Dedifferentiated amniotic fluid mesenchymal stem cell (primary cell): ENCODE measurements around the gene SBNO1.
"Not testable (repeated sequence)": the region's sequence is repeated elsewhere in the genome, so short reads cannot be mapped to it uniquely, and the experiment has no call there.

Experiments
- DNase-seq: peaks from one replicate; pipeline ENCODE4 v3.0.0-alpha.2; 2016; ENCODE audit errors: extremely low spot score

The SBNO1 gene

DNA sequence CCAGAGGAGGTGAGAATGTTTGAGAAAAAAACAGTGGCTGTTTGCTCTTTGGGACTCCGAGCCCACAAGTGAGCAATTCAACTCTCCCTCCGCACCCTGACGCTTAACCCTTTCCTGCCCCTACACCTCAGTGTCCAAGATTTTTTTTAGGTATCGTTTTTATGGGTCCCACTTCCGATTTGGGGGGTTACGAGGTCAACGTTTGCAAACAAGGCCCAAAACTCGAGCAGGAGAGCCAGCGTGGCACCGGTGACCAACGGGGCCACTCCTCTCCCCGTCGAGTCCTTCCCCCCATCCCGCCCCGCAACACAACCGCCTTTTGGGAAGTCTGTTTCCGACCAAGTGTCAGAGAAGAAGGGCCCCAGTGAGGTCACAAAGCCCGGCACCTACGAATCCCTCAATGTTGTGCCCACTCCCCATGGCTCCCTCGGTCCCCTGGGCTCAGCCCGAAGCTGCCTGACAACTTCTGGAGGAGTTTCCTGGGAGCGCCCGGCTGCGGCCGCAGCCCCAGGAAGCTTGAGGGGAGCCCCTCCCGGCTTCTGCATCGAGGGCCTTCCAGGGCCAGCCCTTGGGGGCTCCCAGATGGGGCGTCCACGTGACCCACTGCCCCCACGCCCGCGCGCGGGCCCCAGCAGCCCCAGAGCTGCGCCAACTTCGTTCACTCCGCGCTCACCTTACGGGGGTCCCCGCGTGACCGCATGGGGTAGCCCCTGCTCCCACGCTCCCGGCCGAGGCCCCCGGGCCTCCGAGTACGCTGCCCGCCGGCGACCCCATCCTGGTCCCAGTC, 94.2 kb downstream of the SBNO1 start:
- DNase-seq: no peak

DNA sequence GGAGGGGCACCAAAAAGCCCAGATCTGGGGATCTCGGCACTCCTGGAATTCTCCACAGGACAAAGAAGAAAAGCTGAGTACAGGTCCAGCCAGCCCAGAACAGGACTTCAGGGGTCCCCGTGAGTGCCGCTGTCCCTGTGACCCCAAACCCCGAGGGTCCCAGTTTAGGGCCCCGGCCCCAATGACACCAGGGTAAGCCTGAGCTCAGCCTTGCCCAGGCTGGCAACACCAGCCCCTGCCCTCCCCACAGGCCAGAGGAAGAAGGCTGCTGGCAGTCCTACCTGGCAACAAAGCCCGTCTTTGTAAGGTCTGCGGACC, 94.8 kb downstream of the SBNO1 start:
- DNase-seq: no peak

DNA sequence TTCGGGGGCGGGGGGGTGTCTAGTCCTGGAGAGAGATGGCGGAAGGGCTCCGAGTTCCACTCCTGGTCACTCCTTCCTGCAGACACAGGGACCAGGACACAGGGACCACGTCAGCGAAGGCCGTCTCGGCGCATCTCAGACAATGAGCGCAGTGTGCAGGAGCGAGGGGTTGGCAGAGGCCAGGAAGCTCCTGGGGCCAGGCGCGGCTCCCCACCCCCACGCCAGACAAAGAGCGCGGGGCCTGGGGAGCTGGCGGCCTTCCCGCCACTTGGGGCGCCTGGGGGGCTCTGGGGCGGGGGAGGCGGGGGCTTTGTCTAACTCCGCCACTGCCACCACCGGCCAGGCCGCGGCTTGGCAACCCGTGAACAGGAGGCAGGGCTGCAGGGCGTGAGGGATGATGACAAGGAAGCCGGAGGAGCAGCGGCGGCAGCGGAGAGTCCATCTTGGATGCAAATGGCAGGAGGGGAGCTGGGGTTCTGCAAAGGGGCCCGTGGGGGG, 95.2 kb downstream of the SBNO1 start:
- peak; percentile 46 for DNase-seq

DNA sequence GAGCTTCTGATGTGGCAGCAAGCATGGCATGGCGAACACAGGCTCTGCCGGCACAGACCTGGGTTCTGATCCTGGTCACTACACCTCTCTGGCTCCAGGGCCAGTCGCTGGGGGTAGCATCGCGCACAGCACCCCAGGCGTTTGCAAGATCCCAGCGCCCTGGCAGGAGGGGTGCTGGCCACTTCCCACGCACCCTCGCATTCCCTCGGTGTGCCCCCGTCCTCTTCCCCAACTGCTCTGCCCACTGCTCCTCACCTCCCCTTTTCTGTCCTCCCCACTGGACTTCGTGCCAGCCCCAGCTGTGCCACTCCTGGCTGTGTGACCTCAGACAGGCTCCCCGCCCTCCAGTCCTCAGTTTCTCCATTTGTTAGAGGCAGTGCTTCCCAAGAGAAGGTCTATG, 95.8 kb downstream of the SBNO1 start:
- DNase-seq: no peak

DNA sequence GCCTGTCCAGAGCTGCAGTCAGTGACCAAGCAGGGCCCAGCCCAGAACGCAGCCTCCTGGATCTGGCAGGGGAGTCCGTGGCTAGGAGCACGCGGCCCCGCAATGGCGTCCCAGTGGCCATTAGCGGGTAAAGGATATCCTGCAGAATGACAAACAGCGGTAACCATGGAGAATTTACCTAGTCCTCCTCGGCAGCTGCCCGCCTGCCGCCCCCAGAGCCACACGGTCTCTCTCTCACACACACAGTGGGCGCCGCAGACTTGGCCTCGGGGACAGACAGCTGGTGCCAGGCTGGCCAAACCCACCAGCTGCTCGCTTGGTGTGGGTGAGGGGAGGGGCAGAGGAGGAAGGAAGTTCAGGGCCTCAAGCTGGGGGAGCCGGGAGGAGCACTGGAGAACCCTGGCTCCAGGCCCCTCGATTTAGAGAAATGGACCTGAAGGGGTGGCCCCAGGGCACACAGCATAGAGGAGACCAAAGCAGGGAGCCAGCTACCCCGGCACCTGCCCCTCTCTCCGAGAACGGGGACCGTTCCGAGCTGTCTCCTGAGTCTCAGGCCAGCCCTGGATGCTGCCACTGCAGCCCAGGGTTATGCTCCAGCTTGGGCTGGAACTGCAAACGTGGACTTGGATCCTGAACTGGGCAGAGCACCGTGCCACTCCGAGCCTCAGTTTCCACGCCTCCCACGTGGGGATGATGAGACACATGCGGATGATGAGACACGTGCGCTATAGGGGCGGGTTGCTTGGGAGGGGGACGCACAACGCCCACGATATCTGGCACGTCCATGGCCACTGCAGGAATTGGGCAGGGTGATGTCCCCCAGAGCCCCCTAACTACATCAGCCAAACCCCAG, 96.4 kb downstream of the SBNO1 start:
- no peak for DNase-seq

DNA sequence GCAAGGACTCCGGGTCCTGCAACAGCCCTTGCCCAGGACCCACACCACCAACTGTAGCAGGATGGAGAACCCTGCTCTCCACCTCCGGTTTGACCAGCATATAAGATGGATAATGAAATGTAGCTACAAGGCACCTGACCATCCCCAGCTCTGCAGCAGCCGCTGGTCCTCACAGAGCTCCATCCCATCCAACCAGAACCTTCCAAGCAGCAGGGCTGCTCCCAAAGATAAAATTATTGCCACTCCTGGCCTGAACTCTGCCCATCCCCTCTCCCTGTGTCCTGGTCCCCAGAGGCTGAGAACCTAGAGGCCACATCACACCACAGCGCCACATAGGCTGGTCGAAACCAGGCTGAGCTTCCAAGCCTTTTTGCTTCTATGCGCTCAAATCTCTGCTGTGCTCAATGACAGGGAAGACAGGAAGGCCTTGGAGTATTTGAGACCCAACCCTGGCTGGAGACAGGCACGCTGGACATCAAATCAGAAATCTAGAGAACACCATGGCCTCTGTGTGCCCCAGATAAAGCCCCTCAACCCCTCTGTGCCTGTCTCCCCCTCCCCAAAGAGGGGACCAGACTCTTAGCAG, 97.2 kb downstream of the SBNO1 start:
- no peak for DNase-seq

DNA sequence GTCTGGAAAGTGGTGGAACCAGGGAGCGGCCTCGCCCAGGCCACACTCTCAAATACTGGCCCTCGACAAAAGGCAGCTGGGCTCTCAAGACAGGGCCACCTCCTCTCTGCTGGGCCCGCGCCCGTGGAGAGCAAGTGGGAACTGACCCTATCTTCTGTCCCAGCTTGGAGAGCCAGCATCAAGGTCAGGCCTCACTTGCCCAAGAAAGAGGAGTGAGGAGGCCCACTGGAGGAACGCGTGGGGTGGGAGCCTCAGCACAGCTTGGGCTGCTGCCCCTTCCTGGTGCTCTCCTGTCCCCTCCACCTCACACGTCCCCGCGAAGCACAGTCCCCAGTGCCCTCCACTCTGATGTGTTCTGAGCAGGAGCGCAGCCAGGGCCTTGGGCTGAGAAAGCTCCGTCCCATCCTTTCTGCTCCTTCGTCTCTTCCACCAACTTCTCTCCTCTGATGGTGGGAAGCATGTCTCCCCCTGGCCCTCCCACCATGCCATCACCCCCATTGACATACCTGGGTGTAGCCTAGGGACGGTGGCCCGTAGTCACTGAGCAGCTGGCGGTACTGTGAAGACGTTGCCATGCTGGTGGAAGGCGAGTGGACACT, 97.9 kb downstream of the SBNO1 start:
- no peak for DNase-seq

DNA sequence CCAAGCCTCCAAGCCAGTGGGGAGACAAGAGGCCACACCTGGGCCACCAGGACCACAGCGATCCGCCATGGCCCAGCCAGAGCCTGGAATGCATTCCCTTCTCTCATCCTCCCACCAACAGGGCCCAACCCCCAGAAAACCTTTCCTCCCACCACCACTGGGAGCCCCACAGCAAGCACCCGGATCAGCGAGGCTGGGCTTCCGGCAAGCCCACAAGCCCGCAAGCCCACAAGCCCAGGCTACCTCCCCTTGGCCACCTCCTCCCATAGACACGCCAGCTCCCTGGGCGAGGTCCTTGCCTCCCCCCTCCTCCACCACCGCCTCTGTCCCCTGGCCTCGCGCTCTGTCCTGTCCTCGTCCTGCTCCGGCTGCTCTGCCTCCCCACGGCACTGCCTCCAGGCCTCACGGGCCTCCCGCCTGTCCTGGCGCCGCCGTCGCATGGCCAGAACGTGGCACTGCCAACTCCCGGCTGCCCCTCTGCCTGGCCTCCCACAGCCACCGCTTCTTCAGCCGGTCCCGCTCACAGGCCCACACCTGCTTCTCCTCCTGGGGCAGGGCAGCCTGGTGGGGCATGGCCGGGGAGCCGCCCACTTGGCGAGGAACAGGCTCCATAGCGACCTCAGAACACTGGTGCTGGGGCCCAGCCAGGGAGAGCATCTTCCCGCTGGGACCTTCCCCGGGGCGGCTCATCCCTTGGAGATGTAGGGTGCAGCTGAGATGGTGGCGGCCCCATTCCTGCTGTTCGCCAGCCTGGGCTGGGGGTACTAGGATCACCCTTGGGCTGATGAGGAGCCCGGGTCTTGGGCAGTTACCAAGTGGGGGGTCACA, 98.6 kb downstream of the SBNO1 start:
- DNase-seq: no peak

DNA sequence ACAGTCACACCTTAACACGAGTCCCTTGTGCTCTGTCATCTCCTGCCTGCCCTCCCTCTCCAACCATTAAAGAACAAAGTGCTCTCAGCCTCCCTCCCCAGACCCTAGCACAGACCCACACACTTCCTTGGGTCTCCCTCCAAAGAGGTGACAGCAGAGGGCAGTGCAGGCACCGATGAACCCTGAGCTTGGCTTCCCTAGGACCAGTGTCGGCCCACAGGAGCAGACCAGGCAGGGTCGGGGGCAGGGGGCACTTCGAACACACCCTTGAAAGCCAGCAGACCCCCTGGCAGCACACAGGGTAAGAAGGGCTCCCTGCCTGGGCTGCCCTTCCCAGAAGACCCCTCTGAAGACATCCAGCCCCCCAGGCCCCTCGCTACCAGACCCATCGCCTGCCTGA, 100.0 kb downstream of the SBNO1 start:
- no peak for DNase-seq

DNA sequence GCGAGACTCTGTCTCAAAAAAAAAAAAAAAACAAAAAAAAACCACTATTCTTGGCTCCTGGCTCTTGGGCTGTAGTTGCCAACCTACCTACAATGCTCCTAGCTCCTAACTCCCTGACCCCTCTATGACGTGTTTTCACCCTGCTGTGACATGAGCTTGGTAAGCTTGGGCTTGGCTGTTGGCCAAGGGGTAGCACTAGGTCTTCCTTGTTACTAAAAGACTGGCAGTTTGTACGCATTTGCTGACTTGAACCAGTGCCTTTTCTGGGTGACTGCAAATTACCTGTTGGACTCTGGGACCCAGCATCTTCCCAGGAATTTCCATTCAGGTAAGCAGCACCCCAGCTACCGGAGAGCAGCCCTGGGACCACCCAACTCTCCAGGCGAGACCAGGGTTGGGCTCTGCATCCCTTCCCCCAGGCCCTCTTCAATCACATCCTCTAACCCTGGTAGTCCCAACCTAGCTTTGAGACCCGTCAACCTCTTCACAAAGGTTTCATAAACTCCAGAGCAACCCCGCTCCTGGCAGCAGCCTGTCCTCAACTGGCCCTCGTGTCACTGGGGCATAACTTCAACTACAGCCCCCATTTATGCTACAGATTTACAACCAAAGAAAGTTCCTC, 101.3 kb downstream of the SBNO1 start:
- no peak for DNase-seq

DNA sequence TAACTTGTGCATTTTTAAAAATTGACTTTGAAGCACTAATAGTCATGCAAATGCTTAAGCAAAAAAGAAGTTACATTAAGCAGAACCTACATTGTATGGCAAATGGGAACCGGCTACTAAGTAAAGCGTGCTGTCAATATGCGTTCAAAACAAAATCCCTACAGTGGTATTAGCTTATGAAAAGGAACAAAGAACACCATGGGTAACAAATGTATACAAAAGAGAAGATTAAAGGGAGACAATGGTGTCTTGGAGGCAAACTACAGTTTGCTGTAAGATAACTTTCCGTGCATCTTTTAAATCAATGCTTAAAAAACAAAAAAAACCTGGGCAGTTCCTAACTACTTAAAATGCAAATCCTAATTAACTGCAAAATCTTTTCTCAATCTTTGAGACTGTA, 103.5 kb downstream of the SBNO1 start:
- DNase-seq: no peak

DNA sequence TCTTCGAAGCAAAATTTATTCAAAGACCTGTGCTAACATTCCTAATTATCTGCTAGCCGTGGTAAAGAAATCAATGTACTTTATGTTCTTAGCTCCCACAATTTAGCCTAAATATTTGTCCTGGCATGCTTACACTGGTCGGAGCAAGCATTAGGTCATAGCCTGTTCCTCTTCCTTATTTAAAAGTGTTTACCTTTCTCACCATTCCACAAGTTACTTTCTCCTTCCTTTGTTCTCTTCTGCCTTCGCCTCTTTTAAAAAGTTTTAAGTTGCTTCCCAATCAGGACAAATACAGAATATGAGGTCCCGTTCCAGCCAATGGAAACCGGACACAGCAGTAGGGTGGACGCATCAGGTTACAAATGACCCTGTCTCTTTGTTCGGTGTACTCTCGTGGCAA, 104.6 kb downstream of the SBNO1 start:
- no peak for DNase-seq

DNA sequence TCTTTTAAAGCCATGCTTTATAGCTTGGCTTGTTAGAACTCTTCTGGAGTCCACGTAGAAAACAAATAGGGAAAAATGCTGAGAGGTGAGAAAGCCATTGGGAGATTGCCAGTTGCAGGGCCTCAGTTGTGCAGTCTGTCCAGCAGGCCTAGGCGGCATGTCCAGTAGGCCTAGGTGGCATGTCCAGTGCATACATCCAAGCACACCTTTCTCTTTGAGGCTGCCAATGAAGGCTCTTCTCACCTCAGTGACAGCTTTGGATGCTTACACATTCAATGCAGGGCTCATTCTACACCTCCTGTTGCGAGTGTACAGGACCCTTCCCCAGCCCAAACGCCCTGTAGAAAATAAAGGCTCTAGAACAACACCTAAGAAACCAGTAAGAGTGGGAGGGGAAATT, 106.1 kb downstream of the SBNO1 start:
- no peak for DNase-seq

DNA sequence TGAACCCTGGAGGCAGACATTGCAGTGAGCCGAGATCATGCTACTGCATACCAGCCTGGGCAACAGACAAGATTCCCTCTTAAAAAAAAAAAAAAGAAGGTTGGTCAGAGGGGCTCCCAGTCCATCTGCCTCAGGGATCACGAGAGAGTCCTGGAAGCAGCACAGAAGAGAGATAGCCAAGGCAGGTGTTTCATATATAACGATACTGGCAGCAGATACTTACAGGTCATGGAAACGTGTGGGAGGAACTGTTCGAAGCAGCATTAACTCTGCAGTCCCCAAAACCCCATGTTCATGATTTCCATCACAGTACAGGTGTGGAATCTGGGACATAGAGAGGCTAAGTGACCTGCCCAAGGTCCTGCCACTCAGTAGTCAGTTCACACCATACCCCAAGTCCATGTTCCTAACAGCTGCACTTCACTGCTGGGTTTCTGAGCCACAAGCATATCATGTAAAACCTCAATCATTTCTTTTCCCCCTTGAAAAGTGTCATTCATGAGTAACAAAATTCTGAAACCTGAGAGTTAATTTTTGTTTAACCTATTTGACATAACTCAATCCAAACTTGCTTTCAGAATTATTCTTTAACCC, 109.7 kb downstream of the SBNO1 start:
- DNase-seq: no peak

DNA sequence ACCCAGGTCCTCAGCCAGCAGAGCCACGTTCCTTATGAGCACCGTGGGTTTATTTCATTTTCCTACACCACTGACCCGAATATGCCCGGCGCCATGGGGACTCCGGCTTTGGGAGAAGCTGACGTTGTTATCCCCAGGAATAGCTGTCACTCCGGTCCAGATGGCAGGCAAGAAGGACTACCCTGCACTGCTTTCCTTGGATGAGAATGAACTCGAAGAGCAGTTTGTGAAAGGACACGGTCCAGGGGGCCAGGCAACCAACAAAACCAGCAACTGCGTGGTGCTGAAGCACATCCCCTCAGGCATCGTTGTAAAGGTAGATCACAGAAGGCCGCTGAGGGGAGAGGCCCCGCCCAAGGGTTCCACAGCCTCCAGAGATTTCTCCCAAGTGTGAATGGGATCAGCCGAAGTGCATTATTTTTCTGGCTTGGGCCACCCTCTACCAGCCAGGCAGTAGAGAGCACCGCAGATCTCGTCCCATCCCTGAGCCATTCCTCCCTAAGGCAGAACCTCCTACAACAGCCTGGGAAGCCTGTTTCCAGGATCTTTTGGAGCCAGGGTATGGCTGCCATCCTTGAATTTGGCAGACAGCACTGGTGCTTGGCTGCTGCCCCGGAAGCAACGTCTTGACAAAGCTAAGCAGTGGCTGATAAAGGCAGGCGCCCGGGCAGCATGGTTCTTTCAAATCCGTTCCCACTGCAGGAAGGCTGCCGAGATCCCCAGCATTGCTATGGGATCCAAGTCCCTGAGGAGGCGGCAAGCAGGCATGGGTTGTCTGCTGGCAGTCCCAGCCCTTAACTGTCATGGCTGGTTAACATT, 110.8 kb downstream of the SBNO1 start:
- no peak for DNase-seq

DNA sequence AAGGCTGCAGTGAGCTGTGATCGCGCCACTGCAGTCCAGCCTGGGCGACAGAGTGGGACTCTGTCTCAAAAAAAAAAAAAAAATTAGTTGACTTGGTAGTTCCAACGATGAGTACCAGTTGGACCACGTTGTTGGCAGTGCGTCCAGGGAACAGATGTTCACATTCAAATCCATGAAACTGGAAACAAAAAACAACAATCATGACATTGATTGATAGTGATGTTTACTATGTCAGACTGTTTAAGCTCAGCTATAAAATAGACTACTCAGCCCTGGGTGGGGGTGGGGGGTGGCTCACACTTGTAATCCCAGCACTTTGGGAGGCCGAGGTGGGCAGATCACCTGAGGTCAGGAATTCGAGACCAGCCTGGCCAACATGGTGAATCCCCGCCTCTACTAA, 112.3 kb downstream of the SBNO1 start:
- DNase-seq: not testable (repeated sequence)

DNA sequence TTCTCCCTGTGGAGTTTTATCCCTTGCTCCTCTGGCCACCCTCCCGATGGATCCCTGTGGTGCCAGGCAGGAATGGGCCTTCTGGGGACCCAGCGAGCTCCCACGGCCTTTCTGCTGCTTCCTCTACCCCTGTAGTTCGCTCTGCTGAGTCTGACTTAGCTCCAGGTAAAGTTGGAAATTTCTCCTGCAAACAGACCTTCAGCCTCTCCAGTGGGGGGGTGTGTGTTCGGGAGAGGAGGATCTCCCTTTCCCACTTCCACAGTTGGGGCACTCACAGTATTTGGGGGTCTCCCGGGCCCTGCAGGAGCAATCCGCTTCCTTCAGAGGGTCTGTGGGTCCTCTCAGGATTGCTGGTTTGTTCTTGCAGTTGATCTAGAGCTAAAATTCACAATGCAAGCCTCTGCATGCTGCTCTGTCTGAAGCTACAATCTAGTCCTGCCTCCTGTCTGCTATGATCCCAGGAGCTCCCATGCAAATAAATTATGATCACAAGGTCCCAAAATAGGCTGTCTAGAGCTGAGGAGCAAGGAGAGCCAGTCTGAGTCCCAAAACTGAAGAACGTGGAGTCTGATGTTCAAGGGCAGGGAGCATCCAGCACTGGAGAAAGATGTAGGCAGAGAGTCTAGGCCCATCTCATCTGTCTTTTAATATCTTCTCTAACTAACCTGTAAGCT, 113.1 kb downstream of the SBNO1 start:
- no peak for DNase-seq

DNA sequence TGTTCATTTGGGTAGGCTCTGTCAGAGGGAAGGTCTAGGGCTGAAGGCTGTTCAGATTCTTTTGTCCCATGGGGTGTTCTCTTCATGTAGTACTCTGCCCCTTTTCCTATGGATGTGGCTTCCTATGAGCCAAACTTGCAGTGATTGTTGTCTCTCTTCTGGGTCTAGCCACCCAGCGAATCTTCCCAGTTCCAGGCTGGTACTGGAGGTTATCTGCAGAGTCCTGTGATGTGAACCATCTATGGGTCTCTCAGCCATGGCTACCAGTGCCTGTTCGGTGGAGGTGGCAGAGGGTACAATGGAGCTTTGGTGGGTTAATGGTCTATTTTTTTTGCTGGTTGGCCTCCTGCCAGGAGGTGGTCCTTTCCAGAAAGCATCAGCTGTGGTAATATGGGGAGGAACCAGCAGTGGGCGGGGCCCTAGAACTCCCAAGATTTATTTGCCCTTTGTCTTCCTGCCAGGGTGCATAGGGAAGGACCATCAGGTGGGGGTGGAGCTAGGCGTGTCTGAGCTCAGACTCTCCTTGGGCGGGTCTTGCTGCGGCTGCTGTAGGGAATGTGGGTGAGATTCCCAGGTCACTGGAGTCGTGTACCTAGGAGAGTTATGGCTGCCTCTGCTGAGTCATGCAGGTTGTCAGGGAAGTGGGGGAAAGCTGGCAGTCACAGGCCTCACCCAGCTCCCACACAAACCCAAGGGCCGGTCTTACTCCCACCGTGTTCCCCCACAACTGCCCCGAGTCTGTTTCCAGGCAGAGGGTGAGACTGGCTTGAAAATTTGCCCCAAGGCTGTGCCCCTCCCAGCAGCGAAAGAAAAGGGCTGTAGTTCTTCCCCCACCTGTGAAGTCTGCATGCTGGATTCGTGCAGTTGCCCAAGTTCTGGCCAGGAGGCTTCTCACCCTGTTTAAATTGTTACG, 113.9 kb downstream of the SBNO1 start:
- no peak for DNase-seq
